ENCODE data around the gene STXBP6.

GRCh38 chr14:24913746-24914145, 136.2 kb downstream of the STXBP6 start:
- TF ChIP-seq, protein P1, sequence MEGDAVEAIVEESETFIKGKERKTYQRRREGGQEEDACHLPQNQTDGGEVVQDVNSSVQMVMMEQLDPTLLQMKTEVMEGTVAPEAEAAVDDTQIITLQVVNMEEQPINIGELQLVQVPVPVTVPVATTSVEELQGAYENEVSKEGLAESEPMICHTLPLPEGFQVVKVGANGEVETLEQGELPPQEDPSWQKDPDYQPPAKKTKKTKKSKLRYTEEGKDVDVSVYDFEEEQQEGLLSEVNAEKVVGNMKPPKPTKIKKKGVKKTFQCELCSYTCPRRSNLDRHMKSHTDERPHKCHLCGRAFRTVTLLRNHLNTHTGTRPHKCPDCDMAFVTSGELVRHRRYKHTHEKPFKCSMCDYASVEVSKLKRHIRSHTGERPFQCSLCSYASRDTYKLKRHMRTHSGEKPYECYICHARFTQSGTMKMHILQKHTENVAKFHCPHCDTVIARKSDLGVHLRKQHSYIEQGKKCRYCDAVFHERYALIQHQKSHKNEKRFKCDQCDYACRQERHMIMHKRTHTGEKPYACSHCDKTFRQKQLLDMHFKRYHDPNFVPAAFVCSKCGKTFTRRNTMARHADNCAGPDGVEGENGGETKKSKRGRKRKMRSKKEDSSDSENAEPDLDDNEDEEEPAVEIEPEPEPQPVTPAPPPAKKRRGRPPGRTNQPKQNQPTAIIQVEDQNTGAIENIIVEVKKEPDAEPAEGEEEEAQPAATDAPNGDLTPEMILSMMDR (IDR thresholded peaks at IDR 0.05), result no peak
- TF ChIP-seq POLR2A (IDR thresholded peaks at IDR 0.05), result no peak

Measured in uterus (tissue), 2 donors.